K562 treated with DMSO at 1 percent for 4 hours (cell line): ENCODE results near the gene NHLRC2. TPM values are rescaled to one million over a fixed set of nuclear protein-coding genes. Genes with fewer than 3 reads are reported as not detected.

Experiments used
- total RNA-seq: library from RNA; unstranded; fragments of 300-600 nt; gene quantifications from 2 replicates; pipeline ENCODE4 v1.2.3, GENCODE V29; 2022; ENCODE audit not compliant: insufficient read depth

NHLRC2 gene
- total RNA-seq, result 2.1 and 3.0 TPM in 2 replicates

DNA sequence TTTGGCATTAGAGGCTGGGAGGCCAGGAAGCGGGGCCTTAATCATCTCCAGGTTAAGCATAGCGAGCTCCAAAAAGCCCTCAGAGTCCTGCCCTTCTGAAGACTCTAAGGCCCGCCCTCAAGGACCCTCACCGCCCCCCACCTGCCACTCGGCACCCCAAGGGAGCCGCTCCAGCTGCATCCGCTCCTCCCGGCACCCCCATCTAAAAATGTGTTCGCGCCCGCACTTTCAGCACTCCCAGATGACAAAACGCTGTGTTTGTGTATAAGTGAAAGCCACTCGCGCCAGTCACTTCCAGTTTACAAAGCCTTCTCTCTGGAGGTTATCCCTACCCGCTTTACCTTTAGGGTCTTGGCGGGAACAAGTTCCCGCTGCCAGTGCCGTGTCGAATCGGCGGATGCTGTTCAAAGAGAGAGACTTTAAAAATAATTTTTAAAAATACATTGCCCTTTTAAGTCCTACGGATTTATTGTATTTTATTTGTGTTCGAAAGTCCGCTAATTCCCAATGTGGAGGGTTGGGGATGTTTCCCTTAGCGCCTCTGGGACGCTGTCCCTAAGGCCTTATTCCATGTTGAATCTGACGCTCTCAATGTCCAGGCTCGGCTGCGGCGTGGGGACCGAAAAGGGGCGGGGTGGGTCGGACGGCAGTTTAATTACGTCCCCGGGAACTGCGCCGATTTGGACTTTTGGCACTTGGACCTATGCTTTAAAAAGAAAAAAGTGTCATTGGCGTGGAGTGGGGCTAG, at the start of gene NHLRC2, which contains the start of gene DCLRE1A:
Gene NHLRC2, plus strand, starts transcription at position 649 of the 748 bp plus-strand sequence. CDS start 212 bp downstream, outside the sequence.
Gene DCLRE1A, minus strand, starts transcription at position 70 of the 748 bp plus-strand sequence. CDS start 900 bp downstream, outside the sequence.

Other genes starting within 250 kb of the NHLRC2 start
- gene NRAP, start 190.6 kb upstream of the NHLRC2 start, total RNA-seq, result not detected in 2 replicates
- gene CASP7, start 174.7 kb upstream of the NHLRC2 start, total RNA-seq, result 20.1 and 21.5 TPM in 2 replicates
- gene PLEKHS1, start 103.0 kb upstream of the NHLRC2 start, total RNA-seq, result not detected in 2 replicates
- 7.3 and 9.6 TPM in 2 replicates for gene DCLRE1A, start 579 bp upstream of the NHLRC2 start, total RNA-seq
- gene ADRB1, start 189.2 kb downstream of the NHLRC2 start, total RNA-seq, result not detected in 2 replicates